ENCODE results near the gene EYS. TPM values are rescaled to one million over a fixed set of nuclear protein-coding genes. Genes with fewer than 3 reads are reported as not detected.
"Not testable (repeated sequence)": the region's sequence is repeated elsewhere in the genome, so short reads cannot be mapped to it uniquely, and the experiment has no call there.

The EYS gene
- total RNA-seq, 2 experiments from 2014 or later, result not detected

DNA sequence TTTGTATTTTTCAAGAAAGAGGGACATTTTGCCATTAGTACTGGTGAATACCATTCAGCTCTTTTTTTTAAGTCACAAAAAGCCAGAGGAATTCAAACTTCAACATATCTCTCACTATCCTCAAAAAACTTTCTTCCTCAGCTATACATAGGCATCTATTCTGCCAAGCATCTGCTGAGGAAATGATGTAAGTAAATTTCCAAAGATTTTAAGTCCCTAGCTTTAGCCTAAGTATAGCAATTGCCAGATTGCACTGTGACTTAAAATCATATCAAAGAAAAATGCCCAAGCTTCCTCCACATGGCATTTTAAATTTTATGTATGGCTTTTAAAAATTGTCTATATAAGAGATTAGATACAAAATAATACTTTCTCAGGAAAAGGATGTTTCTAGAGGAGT lies 237.4 kb downstream of the EYS start:
- Mint-ChIP-seq H3K9me3 (no peaks in the 10 kb centered on the region), H3K27me3 (no peaks in the 10 kb centered on the region), H3K4me1 (no peaks in the 10 kb centered on the region), H3K27ac (no peak overlapping the region), H3K36me3 (no peaks in the 10 kb centered on the region), H3K4me3 (no peak overlapping the region)
- POLR2A ChIA-PET, result no interaction called here
- no peak for DNase-seq
- no peak for ATAC-seq (ENCODE audit: low read depth)

DNA sequence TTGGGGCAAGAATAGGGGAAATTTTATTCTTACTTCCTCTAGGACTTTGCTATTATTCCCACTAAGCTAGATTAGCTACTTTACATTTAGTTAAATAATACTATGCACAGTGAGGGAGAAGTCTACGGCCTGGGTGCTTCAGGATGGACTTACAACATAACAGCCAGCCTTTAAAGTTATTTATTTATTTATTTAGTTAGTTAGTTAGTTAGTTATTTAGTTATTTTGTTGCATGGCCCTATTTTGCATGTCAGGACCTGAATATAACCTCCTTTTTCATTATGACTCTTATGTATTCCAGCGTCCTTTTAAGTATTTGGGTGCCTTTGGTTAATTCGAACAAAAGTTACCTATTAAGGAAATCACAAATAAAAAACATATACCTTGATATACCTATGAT lies 238.7 kb downstream of the EYS start:
- H3K36me3 Mint-ChIP-seq, result no peaks in the 10 kb centered on the region
- H3K27ac Mint-ChIP-seq, result no peak overlapping the region
- DNase-seq, result no peak
- H3K27me3 Mint-ChIP-seq, result no peaks in the 10 kb centered on the region
- POLR2A ChIA-PET, result no interaction called here
- no peak overlapping the region for H3K4me3 Mint-ChIP-seq
- no peaks in the 10 kb centered on the region for H3K9me3 Mint-ChIP-seq
- no peaks in the 10 kb centered on the region for H3K4me1 Mint-ChIP-seq
- ATAC-seq (ENCODE audit: low read depth), result no peak

DNA sequence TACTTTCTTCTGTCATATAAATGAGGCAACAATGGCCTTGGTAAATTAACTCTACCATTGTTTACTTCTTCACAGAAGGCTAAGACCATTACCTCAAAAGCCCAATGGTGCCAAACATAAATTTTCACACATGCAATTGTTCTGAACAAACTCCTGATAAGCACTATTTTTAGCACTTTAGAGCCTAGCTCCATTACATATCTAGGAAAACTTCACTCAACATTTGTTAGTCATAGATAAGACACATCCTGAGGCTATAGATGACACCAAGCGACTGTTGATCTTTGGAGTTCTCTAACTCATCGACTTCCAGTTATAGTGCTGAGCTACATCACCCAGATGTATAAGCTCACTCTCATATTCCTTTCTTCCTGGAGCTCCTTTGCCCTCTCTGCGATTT lies 245.9 kb downstream of the EYS start:
- Mint-ChIP-seq H3K9me3 (no peaks in the 10 kb centered on the region), H3K4me3 (no peak overlapping the region), H3K4me1 (no peaks in the 10 kb centered on the region), H3K36me3 (no peaks in the 10 kb centered on the region), H3K27me3 (no peaks in the 10 kb centered on the region), H3K27ac (no peak overlapping the region)
- POLR2A ChIA-PET, result no interaction called here
- ATAC-seq (ENCODE audit: low read depth), result no peak
- DNase-seq, result no peak

DNA sequence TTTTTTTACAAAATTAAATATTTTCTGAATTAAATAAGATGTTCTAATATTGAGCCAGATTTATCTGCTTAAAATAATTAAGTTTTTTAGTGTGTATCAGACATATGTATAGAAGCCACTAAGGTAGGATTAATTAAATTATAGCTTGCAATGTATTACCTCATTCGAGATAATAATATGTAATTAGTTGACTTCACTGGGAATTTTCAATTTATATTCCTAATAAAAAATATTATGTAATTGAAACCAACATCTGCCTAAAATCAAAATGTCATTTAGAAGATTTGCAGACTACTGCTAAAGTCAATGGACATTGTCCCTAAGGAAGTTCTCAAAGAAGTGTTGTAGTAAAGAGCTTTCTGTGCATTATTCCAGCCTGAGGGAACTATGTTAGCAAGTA lies 254.7 kb downstream of the EYS start:
- Mint-ChIP-seq H3K36me3 (no peaks in the 10 kb centered on the region), H3K27ac (no peak overlapping the region), H3K9me3 (peaks cover 3% of the 10 kb centered on the region), H3K4me1 (no peaks in the 10 kb centered on the region), H3K4me3 (no peak overlapping the region), H3K27me3 (no peaks in the 10 kb centered on the region)
- DNase-seq (no peak), ATAC-seq (ENCODE audit: low read depth) (no peak)
- POLR2A ChIA-PET, result no interaction called here

DNA sequence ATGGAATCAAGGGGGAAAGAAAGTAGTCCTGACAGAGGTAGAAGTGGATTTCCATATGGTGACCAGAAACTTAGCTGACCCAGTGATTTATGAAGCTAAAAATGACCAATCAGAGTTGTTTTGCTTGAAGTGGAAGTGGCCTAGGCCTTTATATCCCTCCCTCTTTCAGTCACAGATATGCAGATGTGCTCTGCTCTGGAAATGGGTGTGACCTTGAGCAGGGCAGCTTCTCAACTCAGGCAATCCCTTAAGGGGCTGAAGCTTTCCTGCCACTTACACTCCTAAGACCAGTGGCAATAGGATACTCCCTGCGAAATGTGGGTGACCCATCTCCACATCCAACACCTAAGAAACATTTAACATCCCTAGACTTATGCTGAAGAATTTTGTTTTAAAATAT lies 256.6 kb downstream of the EYS start:
- H3K27ac Mint-ChIP-seq, result no peak overlapping the region
- no peak for DNase-seq
- POLR2A ChIA-PET, result no interaction called here

DNA sequence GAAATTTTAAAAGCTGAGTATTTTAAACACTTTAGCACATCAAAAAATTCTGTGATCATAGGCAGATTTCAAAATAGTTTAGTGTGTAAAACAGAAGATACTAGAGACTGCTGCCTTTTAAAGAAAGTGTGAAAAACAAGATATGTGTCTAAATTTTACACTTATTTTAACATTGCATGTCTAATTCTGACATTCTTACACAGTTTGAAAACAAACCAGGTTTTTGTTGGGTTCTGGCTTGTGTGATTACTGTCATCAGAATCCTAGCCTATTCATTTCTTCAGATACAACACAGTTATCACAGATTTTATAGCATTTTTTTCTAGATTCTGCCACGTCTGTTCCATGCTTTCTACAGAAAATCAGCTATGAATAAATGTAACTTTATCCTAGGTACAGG lies 257.1 kb downstream of the EYS start:
- Mint-ChIP-seq H3K9me3 (no peaks in the 10 kb centered on the region), H3K27me3 (no peaks in the 10 kb centered on the region), H3K4me3 (no peak overlapping the region), H3K27ac (no peak overlapping the region), H3K4me1 (no peaks in the 10 kb centered on the region), H3K36me3 (no peaks in the 10 kb centered on the region)
- POLR2A ChIA-PET, result no interaction called here
- no peak for ATAC-seq (ENCODE audit: low read depth)
- DNase-seq, result no peak

More for the DNA sequence above, 256.6 kb downstream of the EYS start:
- no peaks in the 10 kb centered on the region for H3K27me3 Mint-ChIP-seq
- H3K4me3 Mint-ChIP-seq, result no peak overlapping the region
- no peaks in the 10 kb centered on the region for H3K36me3 Mint-ChIP-seq
- no peak for ATAC-seq (ENCODE audit: low read depth)
- no peaks in the 10 kb centered on the region for H3K9me3 Mint-ChIP-seq
- no peaks in the 10 kb centered on the region for H3K4me1 Mint-ChIP-seq

DNA sequence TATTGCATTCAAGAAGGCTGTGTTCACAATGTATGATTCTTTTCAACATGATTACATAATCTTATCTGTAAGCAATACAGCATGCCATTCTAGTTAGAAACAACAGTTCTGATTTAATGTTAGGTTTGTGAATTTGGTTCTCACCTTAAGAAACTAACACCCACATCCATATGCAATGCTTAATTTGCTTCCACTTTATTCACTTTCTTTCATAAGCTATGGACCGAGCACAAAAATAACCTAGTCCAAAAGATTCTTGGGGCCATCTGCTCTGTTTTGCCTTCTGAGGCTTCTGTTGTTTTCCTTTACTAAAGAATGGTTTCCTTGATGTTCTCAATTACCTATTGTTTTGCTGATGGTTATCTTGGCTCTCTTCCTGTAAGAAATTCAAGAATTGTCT lies 258.2 kb downstream of the EYS start:
- H3K27me3 Mint-ChIP-seq, result no peaks in the 10 kb centered on the region

DNA sequence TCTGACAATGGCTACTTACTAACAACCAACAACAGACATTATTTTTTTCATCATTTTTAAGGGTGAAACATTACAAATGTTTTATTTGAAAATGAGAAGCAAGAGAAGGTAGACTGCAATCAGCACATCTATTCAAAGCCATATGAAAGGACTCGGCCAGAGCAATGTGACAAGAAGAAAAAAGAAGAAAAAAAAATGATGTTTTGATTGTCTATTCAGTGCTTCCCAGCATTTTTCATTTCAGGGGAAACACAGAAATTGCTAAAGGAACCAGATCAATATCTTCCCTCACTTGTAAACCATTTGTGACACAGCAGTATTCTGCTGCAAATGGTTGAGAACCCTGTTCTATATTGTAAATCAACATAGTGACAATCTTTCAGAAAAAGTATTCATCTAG lies 270.7 kb downstream of the EYS start:
- Mint-ChIP-seq H3K9me3 (peaks cover 6% of the 10 kb centered on the region), H3K4me1 (no peaks in the 10 kb centered on the region), H3K4me3 (no peak overlapping the region), H3K36me3 (no peaks in the 10 kb centered on the region), H3K27me3 (no peaks in the 10 kb centered on the region), H3K27ac (no peak overlapping the region)
- DNase-seq (no peak), ATAC-seq (ENCODE audit: low read depth) (no peak)
- POLR2A ChIA-PET, result no interaction called here

More for the DNA sequence above, 258.2 kb downstream of the EYS start:
- Mint-ChIP-seq H3K9me3 (no peaks in the 10 kb centered on the region), H3K4me3 (no peak overlapping the region), H3K36me3 (no peaks in the 10 kb centered on the region), H3K27ac (no peak overlapping the region), H3K4me1 (no peaks in the 10 kb centered on the region)
- ATAC-seq (ENCODE audit: low read depth), result no peak
- POLR2A ChIA-PET, result no interaction called here
- DNase-seq, result no peak

DNA sequence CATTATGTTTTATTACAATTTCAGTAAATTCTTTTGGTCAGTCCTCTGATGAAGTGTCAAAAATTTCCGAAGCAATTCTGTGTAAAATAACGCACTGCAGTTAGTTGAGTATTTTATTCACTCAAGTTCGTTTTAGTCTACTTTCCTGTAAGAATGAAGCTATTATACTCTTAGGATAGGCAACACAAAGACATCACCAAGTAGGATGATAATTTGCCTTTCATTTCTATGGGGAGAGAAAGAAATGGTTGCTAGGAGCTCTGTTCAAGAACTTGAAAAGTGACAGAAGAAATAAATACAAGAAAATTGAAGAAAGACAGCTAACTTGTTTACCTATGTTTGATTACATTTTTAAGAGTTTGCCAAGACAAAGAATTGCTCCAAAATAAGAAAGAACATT lies 290.4 kb downstream of the EYS start:
- no peaks in the 10 kb centered on the region for H3K36me3 Mint-ChIP-seq
- POLR2A ChIA-PET, result no interaction called here
- no peaks in the 10 kb centered on the region for H3K27me3 Mint-ChIP-seq
- H3K4me1 Mint-ChIP-seq, result no peaks in the 10 kb centered on the region
- no peak for ATAC-seq (ENCODE audit: low read depth)
- H3K27ac Mint-ChIP-seq, result no peak overlapping the region
- no peak overlapping the region for H3K4me3 Mint-ChIP-seq
- DNase-seq, result no peak
- H3K9me3 Mint-ChIP-seq, result peaks cover 1% of the 10 kb centered on the region

DNA sequence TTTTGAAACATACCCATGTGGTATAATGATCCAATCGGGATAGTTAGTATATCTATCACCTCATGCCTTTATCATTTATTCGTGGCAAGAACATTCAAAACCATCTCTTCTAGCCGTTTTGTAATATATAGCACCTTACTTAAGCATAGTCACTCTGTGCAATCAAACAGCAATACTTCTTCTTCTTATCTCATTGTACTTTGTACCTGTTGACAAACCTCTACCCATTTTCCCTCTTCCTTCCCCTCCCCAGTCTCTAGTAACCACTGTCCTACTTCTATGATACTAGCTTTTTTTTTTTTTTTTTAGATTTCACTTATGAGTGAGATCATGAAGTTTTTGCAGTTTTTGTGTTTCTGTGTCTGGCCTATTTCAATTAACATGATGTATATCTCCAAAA lies 296.7 kb downstream of the EYS start:
- no peak for DNase-seq
- H3K36me3 Mint-ChIP-seq, result no peaks in the 10 kb centered on the region
- no peaks in the 10 kb centered on the region for H3K27me3 Mint-ChIP-seq
- ATAC-seq (ENCODE audit: low read depth), result no peak
- peaks cover under 1% of the 10 kb centered on the region for H3K9me3 Mint-ChIP-seq
- POLR2A ChIA-PET, result no interaction called here
- H3K4me1 Mint-ChIP-seq, result no peaks in the 10 kb centered on the region
- no peak overlapping the region for H3K4me3 Mint-ChIP-seq
- no peak overlapping the region for H3K27ac Mint-ChIP-seq

DNA sequence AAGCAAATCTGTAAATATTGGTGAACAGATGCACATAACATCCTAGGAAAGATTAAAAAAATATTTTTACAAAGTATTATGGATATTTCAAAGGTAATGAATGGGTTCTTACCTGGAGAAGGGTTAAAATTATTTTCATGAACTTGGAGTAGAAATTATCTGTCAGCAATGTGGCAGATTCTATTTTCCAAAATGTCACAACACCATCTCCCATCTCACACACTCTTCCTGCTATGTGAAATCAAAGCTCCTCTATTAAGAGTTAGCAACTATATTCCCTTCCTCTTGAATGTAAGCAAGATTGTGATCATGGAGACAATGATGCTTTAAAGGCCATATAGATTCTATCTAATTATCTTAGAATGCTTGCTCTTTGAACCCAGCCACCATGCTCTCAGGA lies 304.5 kb downstream of the EYS start:
- peaks cover 2% of the 10 kb centered on the region for H3K9me3 Mint-ChIP-seq
- POLR2A ChIA-PET, result no interaction called here
- no peak for ATAC-seq (ENCODE audit: low read depth)
- DNase-seq, result no peak
- no peak overlapping the region for H3K4me3 Mint-ChIP-seq
- no peak overlapping the region for H3K27ac Mint-ChIP-seq
- H3K4me1 Mint-ChIP-seq, result no peaks in the 10 kb centered on the region
- H3K27me3 Mint-ChIP-seq, result no peaks in the 10 kb centered on the region
- no peaks in the 10 kb centered on the region for H3K36me3 Mint-ChIP-seq

DNA sequence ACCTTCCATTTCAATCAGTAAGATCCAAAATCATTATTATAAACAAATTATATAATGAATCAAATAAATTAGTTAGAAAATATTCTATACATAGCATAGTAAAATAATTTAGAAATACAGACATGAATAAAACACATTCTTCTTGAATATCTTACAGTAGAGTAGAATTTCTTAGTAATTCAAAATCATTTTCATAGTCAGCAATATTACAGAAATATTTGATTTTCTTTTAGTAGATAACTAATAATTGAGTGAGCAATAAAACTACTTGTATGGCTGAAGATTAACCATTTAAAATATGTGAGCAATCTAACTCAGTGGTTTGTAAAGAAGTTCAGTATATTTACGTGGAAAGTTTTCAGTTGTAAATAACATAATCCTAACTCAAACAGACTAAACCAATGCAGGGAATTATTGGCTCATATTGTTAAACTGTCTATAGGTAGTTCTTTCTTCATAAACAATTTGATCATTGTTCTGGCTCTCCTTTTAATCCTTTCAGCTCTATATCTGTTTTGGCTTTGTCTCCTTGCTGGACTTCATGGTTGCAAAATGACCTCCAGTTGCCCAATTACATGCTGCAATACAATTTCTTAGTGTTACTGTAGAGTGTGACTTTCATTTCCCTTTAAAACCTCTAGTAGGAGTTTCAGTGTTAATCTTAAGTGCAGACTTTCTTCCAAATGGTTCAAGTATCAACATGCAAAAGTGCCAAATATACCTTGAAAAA lies 307.5 kb downstream of the EYS start:
- H3K27me3 Mint-ChIP-seq, result no peaks in the 10 kb centered on the region
- POLR2A ChIA-PET, result no interaction called here
- H3K9me3 Mint-ChIP-seq, result peaks cover 6% of the 10 kb centered on the region
- no peaks in the 10 kb centered on the region for H3K36me3 Mint-ChIP-seq
- ATAC-seq (ENCODE audit: low read depth) (no peak), DNase-seq (no peak)
- H3K4me3 Mint-ChIP-seq, result no peak overlapping the region
- no peak overlapping the region for H3K27ac Mint-ChIP-seq
- no peaks in the 10 kb centered on the region for H3K4me1 Mint-ChIP-seq

DNA sequence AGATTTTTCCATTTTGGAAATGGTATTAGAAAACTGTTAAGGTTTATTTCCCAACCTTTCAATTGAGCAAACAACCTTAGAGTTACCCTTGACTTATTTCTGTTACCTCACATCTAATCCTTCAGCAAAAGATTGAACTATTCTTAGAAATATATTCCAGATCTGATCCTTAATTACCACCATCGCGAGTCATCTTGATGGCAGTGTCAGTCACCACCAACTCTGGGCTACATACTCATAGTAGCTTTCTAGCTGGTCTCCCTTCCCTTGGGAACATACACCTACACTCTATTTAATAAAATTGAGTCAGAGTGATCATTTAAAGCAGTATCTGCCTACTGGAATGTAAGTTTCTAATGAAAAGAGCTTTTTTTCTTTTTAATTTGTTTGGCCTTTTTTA lies 308.2 kb downstream of the EYS start:
- no peak for DNase-seq
- Mint-ChIP-seq H3K36me3 (no peaks in the 10 kb centered on the region), H3K27me3 (no peaks in the 10 kb centered on the region), H3K9me3 (peaks cover 6% of the 10 kb centered on the region), H3K4me3 (no peak overlapping the region), H3K4me1 (no peaks in the 10 kb centered on the region), H3K27ac (no peak overlapping the region)
- ATAC-seq (ENCODE audit: low read depth), result no peak
- POLR2A ChIA-PET, result no interaction called here

DNA sequence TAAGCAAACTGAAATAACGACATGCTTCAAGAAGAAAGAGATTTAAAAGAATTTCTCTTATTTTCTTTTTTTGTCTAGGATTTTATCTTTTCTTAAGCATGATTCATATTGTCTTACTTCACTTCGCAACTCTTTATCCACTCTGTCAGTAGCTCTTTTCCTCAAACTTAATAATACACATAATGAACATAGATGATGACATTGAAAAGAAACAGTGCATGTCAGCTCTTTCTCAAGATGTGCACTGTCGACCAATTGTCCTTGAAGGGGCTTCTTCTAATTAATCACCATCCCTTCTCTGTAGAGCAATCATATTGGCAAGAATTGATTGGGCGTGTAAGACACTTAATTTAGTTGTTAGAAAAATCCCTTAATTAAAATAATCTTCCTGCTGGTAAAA lies 356.5 kb downstream of the EYS start:
- POLR2A ChIA-PET, result no interaction called here
- no peak for DNase-seq
- H3K9me3 Mint-ChIP-seq, result no peaks in the 10 kb centered on the region

DNA sequence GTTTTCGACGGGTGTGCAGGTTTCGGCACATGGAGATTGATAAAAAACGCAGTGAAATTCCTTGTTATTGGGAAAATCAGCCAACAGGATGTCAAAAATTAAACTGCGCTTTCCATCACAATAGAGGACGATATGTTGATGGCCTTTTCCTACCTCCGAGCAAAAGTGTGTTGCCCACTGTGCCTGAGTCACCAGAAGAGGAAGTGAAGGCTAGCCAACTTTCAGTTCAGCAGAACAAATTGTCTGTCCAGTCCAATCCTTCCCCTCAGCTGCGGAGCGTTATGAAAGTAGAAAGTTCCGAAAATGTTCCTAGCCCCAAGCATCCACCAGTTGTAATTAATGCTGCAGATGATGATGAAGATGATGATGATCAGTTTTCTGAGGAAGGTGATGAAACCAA lies 404.4 kb downstream of the EYS start:
- H3K9me3 Mint-ChIP-seq; H3K36me3 Mint-ChIP-seq; H3K4me3 Mint-ChIP-seq; ATAC-seq (ENCODE audit: low read depth); POLR2A ChIA-PET; H3K27ac Mint-ChIP-seq; DNase-seq; H3K4me1 Mint-ChIP-seq; H3K27me3 Mint-ChIP-seq: not testable (repeated sequence)

More for the DNA sequence above, 356.5 kb downstream of the EYS start:
- no peaks in the 10 kb centered on the region for H3K27me3 Mint-ChIP-seq
- no peaks in the 10 kb centered on the region for H3K36me3 Mint-ChIP-seq
- no peak overlapping the region for H3K27ac Mint-ChIP-seq
- no peaks in the 10 kb centered on the region for H3K4me1 Mint-ChIP-seq
- ATAC-seq (ENCODE audit: low read depth), result no peak
- no peak overlapping the region for H3K4me3 Mint-ChIP-seq

Measured in activated naive CD8-positive, alpha-beta T cell treated with anti-CD3 and anti-CD28 coated beads, Interleukin-2, amount 10 ng/mL, durations not matched to agents 7 days and 5 days (primary cell).